ENCODE measurements around the gene OTOR. TPM values are rescaled to one million over a fixed set of nuclear protein-coding genes. Genes with fewer than 3 reads are reported as not detected.

Gene OTOR, protein sequence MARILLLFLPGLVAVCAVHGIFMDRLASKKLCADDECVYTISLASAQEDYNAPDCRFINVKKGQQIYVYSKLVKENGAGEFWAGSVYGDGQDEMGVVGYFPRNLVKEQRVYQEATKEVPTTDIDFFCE
- not detected for polyA plus RNA-seq (2013, experiment 1 of 4)
- polyA plus RNA-seq (2013, experiment 2 of 4): not detected
- polyA plus RNA-seq (2013, experiment 3 of 4): not detected
- polyA plus RNA-seq (2013, experiment 4 of 4): not detected

DNA sequence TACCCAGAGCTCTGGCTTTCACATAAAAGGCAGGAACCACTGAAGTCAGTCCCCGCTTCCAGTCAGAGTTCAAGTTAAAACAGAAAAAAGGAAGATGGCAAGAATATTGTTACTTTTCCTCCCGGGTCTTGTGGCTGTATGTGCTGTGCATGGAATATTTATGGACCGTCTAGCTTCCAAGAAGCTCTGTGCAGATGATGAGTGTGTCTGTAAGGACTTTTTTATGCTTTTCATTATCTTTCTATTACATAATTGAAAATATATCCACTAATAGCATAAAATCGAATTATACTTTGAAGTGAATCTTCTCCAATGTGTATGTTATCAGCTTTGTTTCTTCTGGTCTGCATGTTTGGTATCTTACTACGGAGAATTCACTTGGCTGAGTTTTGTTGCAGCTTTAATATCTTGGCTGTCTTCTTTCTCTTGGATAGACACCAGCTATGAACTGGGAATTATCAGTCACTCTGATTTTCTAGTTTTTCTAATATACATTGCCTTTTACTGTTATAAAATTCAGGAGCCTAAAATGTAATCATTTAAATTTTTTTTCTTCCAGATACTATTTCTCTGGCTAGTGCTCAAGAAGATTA is at the start of gene OTOR:
OTOR (plus strand) TSS at position 51 of the 593 bp plus-strand sequence; CDS start at position 95, 44 bp downstream.
- WGBS, 2 experiments: 90 to 99% methylated on average over 4 to 5 of the region's 5 CpGs
- Histone ChIP-seq H3K4me1 (ENCODE audit: control insufficient read depth, insufficient read depth, low read length) (no peaks in the 10 kb centered on the region), H3K36me3 (ENCODE audit: control insufficient read depth, insufficient read depth, low read length) (no peaks in the 10 kb centered on the region), H3K27me3 (ENCODE audit: control insufficient read depth, insufficient read depth, low read length, poor library complexity, severe bottlenecking) (no peaks in the 10 kb centered on the region), H3K9me3 (ENCODE audit: control insufficient read depth, low read length) (no peaks in the 10 kb centered on the region), H3K4me3 (ENCODE audit: insufficient read depth, low read depth, low read length) (no peak within 1 kb of the TSS), H3K27ac (ENCODE audit: insufficient read depth, low read depth, low read length, poor library complexity, severe bottlenecking) (no peak within 1 kb of the TSS)

DNA sequence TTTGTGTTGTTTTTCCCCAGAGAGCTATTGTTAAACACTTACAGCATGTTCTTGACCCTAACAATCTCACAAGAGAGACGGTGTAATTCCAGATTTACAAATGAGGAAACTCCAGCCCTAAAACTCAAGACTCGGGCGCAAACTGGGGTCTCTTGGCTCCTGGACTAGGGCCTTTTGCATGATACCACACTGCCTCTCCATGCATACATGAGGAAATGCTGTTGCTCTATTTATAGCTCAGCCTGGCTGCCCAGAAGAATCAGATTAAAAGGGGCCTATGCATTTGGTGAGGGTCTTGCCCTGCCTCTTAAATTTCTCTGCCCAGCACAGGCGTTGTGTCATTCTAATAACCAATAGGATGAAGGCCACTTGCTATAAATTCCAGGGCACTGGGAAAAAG is 48.9 kb upstream of the OTOR start:
- H3K27ac ChIP-seq (ENCODE audit: insufficient read depth, low read depth, low read length, poor library complexity, severe bottlenecking): no peak overlapping the region
- WGBS, 2 experiments: 85% methylated on average over 4 of the region's 4 CpGs
- no peaks in the 10 kb centered on the region for H3K4me1 ChIP-seq (ENCODE audit: control insufficient read depth, insufficient read depth, low read length)
- H3K27me3 ChIP-seq (ENCODE audit: control insufficient read depth, insufficient read depth, low read length, poor library complexity, severe bottlenecking): no peaks in the 10 kb centered on the region
- H3K4me3 ChIP-seq (ENCODE audit: insufficient read depth, low read depth, low read length): no peak overlapping the region
- H3K9me3 ChIP-seq (ENCODE audit: control insufficient read depth, low read length): no peaks in the 10 kb centered on the region
- H3K36me3 ChIP-seq (ENCODE audit: control insufficient read depth, insufficient read depth, low read length): no peaks in the 10 kb centered on the region

DNA sequence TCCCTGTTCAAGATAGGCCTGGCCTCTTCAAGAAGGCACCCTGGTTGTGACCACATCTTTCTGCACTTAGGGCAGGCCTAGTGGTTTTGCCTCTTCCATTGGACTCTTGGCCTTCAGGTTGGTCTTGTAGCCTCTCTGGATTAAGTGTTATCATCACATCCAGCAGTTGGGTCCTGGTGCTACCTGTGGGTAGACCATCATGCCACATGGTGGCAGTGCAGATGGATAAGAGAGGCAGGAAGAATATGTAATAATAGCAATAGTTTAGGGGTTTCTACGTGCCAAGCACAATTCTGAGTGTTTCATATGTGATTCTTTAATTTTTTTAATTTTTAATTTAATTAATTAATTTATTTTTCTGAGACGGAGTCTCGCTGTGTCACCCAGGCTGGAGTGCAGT is 46.9 kb upstream of the OTOR start:
- Histone ChIP-seq H3K27me3 (ENCODE audit: control insufficient read depth, insufficient read depth, low read length, poor library complexity, severe bottlenecking) (no peaks in the 10 kb centered on the region), H3K36me3 (ENCODE audit: control insufficient read depth, insufficient read depth, low read length) (no peaks in the 10 kb centered on the region), H3K4me1 (ENCODE audit: control insufficient read depth, insufficient read depth, low read length) (no peaks in the 10 kb centered on the region), H3K9me3 (ENCODE audit: control insufficient read depth, low read length) (no peaks in the 10 kb centered on the region), H3K27ac (ENCODE audit: insufficient read depth, low read depth, low read length, poor library complexity, severe bottlenecking) (no peak overlapping the region), H3K4me3 (ENCODE audit: insufficient read depth, low read depth, low read length) (no peak overlapping the region)
- 74 to 95% methylated on average over 2 to 3 of the region's 3 CpGs for WGBS, 2 experiments

DNA sequence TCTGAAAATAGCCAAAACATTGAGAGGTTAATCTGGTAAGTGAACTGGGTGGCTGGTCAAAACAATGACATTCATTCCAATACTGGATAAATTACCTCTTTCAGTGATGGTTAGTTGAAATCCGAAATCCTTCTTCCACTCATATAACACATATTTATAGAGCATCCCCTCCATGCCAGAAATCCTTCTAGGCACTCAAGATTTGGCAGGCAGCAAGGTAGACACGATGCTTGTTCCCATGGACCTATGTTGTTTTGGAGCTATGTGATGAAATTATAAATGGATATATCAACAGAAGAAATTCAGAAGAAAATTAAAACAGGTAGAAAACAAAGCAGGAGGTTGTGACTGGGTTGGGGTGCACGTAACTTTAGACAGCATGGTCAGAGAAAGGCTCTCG is 44.6 kb upstream of the OTOR start:
- Histone ChIP-seq H3K27ac (ENCODE audit: insufficient read depth, low read depth, low read length, poor library complexity, severe bottlenecking) (no peak overlapping the region), H3K4me3 (ENCODE audit: insufficient read depth, low read depth, low read length) (no peak overlapping the region), H3K27me3 (ENCODE audit: control insufficient read depth, insufficient read depth, low read length, poor library complexity, severe bottlenecking) (no peaks in the 10 kb centered on the region), H3K36me3 (ENCODE audit: control insufficient read depth, insufficient read depth, low read length) (no peaks in the 10 kb centered on the region), H3K4me1 (ENCODE audit: control insufficient read depth, insufficient read depth, low read length) (no peaks in the 10 kb centered on the region), H3K9me3 (ENCODE audit: control insufficient read depth, low read length) (no peaks in the 10 kb centered on the region)
- WGBS, 2 experiments: 92 to 100% methylated on average over 4 of the region's 4 CpGs

DNA sequence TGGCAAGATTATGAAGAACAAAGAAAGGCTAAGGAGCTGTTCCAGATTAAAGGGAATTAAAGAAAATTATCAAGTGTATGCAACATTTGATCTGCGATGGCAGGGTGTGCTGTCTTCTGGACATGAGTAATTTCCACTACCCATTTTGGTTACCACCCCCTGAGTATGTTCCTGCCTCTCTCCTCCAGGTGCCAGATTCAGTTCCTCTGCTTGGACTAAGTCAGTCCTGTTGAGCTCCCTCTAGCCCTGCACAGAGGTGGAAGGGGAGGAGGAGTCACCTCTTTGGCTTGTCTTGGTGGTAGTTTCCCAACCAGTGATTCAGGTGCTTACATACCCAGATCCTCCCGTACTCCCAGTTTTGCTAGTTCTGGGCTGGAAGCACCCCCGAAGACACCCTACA is 40.5 kb upstream of the OTOR start:
- 95 to 97% methylated on average over 3 of the region's 3 CpGs for WGBS, 2 experiments
- H3K27me3 ChIP-seq (ENCODE audit: control insufficient read depth, insufficient read depth, low read length, poor library complexity, severe bottlenecking): no peaks in the 10 kb centered on the region

DNA sequence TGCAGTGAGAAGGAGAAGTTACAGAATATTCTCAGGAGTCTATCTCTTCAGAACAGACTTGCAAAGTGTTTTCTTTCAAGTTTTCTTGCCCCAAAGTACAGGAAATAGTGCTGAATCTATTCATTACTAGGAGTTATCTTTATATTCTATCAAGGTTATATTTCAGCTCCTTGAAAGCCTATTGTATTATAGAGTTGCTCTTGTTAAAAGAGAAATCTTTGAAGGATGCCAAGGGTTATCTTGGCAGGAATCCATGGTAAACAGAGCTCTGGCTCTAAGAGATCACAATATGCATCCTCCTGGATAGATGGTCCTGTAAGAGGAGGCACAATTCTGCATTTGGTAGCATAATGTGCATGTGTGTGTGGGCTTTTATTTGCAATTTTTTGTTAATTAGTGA is 39.6 kb upstream of the OTOR start:
- H3K9me3 ChIP-seq (ENCODE audit: control insufficient read depth, low read length): no peaks in the 10 kb centered on the region
- H3K36me3 ChIP-seq (ENCODE audit: control insufficient read depth, insufficient read depth, low read length): no peaks in the 10 kb centered on the region
- H3K4me3 ChIP-seq (ENCODE audit: insufficient read depth, low read depth, low read length): no peak overlapping the region
- no peak overlapping the region for H3K27ac ChIP-seq (ENCODE audit: insufficient read depth, low read depth, low read length, poor library complexity, severe bottlenecking)
- H3K4me1 ChIP-seq (ENCODE audit: control insufficient read depth, insufficient read depth, low read length): no peaks in the 10 kb centered on the region
- H3K27me3 ChIP-seq (ENCODE audit: control insufficient read depth, insufficient read depth, low read length, poor library complexity, severe bottlenecking): no peaks in the 10 kb centered on the region

More for the DNA sequence above, 40.5 kb upstream of the OTOR start:
- Histone ChIP-seq H3K4me1 (ENCODE audit: control insufficient read depth, insufficient read depth, low read length) (no peaks in the 10 kb centered on the region), H3K4me3 (ENCODE audit: insufficient read depth, low read depth, low read length) (no peak overlapping the region), H3K27ac (ENCODE audit: insufficient read depth, low read depth, low read length, poor library complexity, severe bottlenecking) (no peak overlapping the region), H3K36me3 (ENCODE audit: control insufficient read depth, insufficient read depth, low read length) (no peaks in the 10 kb centered on the region), H3K9me3 (ENCODE audit: control insufficient read depth, low read length) (no peaks in the 10 kb centered on the region)

DNA sequence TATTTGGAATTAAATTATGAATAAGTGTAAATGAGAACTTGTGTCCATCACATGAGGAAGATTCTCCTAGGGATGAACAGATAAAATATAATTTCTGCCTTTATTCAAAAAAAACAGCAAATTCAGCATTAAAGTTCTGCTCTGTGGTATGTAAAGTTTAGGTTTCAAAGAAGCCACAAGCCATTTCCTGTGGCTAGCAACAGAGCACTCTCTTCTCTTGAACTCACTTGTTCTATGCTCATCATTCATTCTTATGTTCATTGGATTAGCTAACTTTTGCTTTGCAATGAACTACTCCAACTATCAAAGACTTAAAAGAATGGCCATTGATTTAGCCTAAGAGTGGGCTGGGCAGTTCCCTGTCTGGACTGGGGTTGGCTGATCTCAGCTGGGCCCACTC is 39.1 kb upstream of the OTOR start:
- no peaks in the 10 kb centered on the region for H3K36me3 ChIP-seq (ENCODE audit: control insufficient read depth, insufficient read depth, low read length)
- no peak overlapping the region for H3K27ac ChIP-seq (ENCODE audit: insufficient read depth, low read depth, low read length, poor library complexity, severe bottlenecking)
- H3K4me1 ChIP-seq (ENCODE audit: control insufficient read depth, insufficient read depth, low read length): no peaks in the 10 kb centered on the region
- no peak overlapping the region for H3K4me3 ChIP-seq (ENCODE audit: insufficient read depth, low read depth, low read length)
- H3K9me3 ChIP-seq (ENCODE audit: control insufficient read depth, low read length): no peaks in the 10 kb centered on the region
- no peaks in the 10 kb centered on the region for H3K27me3 ChIP-seq (ENCODE audit: control insufficient read depth, insufficient read depth, low read length, poor library complexity, severe bottlenecking)

DNA sequence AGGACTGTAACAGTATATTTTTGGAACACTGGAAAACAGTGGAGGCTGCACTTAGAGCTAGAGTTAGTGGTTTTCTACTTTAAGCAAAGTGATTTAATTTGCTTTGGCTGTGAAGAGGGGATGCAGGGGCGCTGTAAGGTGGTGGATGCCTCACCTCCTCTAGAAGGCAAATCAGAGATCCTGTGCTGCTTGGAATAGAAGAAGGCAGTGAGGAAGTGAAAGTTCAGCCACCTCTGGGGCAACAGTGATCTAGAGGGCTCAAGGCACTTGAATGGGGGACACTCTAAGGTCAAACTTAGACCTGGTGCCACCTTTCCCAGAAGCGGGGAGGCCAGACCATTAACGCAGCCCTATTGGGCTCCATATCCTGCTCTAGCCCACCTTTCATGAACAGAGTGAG is 37.4 kb upstream of the OTOR start:
- no peaks in the 10 kb centered on the region for H3K9me3 ChIP-seq (ENCODE audit: control insufficient read depth, low read length)
- H3K4me1 ChIP-seq (ENCODE audit: control insufficient read depth, insufficient read depth, low read length): peaks cover 7% of the 10 kb centered on the region
- no peaks in the 10 kb centered on the region for H3K27me3 ChIP-seq (ENCODE audit: control insufficient read depth, insufficient read depth, low read length, poor library complexity, severe bottlenecking)
- 95% methylated on average over 3 of the region's 3 CpGs for WGBS, 2 experiments
- H3K36me3 ChIP-seq (ENCODE audit: control insufficient read depth, insufficient read depth, low read length): no peaks in the 10 kb centered on the region
- no peak overlapping the region for H3K27ac ChIP-seq (ENCODE audit: insufficient read depth, low read depth, low read length, poor library complexity, severe bottlenecking)
- H3K4me3 ChIP-seq (ENCODE audit: insufficient read depth, low read depth, low read length): no peak overlapping the region

DNA sequence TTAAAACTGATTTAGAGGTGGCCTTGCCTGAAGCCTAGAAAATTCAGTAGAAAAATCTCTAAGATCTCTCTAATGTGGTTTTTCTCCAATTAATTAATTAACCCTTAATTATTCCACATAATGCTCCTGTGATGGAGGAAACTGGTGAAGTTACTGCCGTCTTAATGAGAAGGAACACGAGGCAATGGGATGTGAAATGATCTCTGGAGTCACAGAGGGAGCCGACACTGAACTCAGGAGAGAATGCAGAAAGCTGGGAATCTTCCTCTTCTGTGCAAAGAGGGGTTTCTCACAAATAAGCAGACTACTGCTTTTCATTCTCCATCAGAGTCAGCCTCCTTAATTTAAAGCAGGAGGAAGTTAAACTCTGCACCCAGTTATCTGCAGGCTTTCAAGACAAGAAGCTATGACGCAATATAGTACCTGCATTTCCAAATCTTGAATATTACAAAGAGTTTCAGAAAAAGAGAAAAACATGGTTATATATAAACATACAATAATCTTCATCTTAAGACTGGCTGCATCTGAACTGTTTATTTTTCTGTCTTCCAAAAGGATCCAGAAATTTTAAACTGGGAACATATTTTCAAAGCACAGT is 36.4 kb upstream of the OTOR start:
- no peak overlapping the region for H3K4me3 ChIP-seq (ENCODE audit: insufficient read depth, low read depth, low read length)
- no peaks in the 10 kb centered on the region for H3K36me3 ChIP-seq (ENCODE audit: control insufficient read depth, insufficient read depth, low read length)
- H3K27me3 ChIP-seq (ENCODE audit: control insufficient read depth, insufficient read depth, low read length, poor library complexity, severe bottlenecking): no peaks in the 10 kb centered on the region
- 88 to 92% methylated on average over 4 of the region's 4 CpGs for WGBS, 2 experiments
- no peak overlapping the region for H3K27ac ChIP-seq (ENCODE audit: insufficient read depth, low read depth, low read length, poor library complexity, severe bottlenecking)
- H3K9me3 ChIP-seq (ENCODE audit: control insufficient read depth, low read length): no peaks in the 10 kb centered on the region
- peaks cover 7% of the 10 kb centered on the region for H3K4me1 ChIP-seq (ENCODE audit: control insufficient read depth, insufficient read depth, low read length)

DNA sequence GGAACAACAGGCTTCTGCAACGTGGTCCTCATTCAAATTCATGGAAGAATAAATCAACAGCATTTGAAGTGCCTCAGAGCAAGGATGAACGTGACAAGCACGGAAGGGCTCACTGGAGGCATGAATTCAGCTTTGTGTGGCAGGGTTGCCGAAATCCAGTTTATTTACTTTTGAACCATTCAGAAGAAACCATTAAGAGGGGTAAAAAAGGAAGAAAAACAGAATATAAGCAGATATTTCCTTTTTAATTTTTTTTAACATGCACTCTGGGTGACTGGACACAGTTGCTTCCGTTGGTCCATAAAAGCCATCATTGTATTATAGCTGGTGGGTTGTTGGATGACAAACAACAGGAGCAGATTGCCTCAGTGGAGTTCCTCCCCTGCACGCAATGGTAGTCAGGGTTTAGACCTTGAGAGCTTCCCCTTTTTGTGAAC is 35.6 kb upstream of the OTOR start:
- Histone ChIP-seq H3K36me3 (ENCODE audit: control insufficient read depth, insufficient read depth, low read length) (no peaks in the 10 kb centered on the region), H3K27ac (ENCODE audit: insufficient read depth, low read depth, low read length, poor library complexity, severe bottlenecking) (no peak overlapping the region), H3K4me3 (ENCODE audit: insufficient read depth, low read depth, low read length) (no peak overlapping the region), H3K4me1 (ENCODE audit: control insufficient read depth, insufficient read depth, low read length) (peaks cover 7% of the 10 kb centered on the region), H3K9me3 (ENCODE audit: control insufficient read depth, low read length) (no peaks in the 10 kb centered on the region), H3K27me3 (ENCODE audit: control insufficient read depth, insufficient read depth, low read length, poor library complexity, severe bottlenecking) (no peaks in the 10 kb centered on the region)
- 85% methylated on average over 6 of the region's 6 CpGs for WGBS, 2 experiments

All from ectodermal cell (in vitro differentiated cells).